ENCODE measurements around the gene BANF1. TPM values are rescaled to one million over a fixed set of nuclear protein-coding genes. Genes with fewer than 3 reads are reported as not detected.

Gene BANF1
- total RNA-seq, 1 donor from 2014 or later = 215 TPM

DNA sequence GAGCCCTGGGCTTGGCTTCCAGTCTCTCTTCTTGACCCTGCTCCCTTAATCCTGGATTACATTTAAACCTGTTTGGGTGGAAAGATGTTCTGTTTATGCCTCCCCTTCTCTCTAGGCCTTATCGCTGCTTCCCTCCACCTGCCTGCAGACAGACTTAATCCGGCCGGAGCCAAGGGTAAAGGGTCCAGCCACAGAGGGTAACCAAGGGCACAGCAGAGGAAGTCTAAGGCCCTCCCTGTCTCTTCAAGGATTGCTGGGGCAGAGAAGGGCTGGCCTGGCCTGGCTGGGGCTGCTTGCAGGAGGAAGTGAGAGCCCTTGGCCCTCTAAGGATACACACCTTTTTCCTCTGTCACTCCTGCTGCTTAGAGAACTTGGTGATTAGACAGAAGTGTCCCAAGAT is 44.6 kb downstream of the BANF1 start:
- H3K27me3 ChIP-seq (ENCODE audit: low read depth) = peaks cover 34% of the 10 kb centered on the region
- no peak for DNase-seq
- intact Hi-C loops (cut with micrococcal nuclease) = no loop called here
- H3K4me3 ChIP-seq = no peak overlapping the region
- no peaks in the 10 kb centered on the region for H3K36me3 ChIP-seq
- TF ChIP-seq CTCF (IDR thresholded peaks at IDR 0.05; ENCODE audit: borderline replicate concordance) = no peak
- peak overlapping the region; percentile 57 for H3K27ac ChIP-seq (replicated peaks)
- no peaks in the 10 kb centered on the region for H3K9me3 ChIP-seq (replicated peaks)
- H3K4me1 ChIP-seq = peaks cover 40% of the 10 kb centered on the region

- no peak for TF ChIP-seq CTCF (IDR thresholded peaks at IDR 0.05; ENCODE audit: borderline replicate concordance)
- Histone ChIP-seq H3K4me1 (peaks cover 46% of the 10 kb centered on the region), H3K4me3 (peak overlapping the region; percentile 54), H3K36me3 (no peaks in the 10 kb centered on the region), H3K27ac (replicated peaks) (peak overlapping the region; percentile 57), H3K27me3 (ENCODE audit: low read depth) (peaks cover 34% of the 10 kb centered on the region), H3K9me3 (replicated peaks) (no peaks in the 10 kb centered on the region)
- DNase-seq = no peak
- intact Hi-C loops (cut with micrococcal nuclease) = no loop called here
Measured at GRCh38 chr11:66047541-66048365, 45.5 kb downstream of the BANF1 start.

- Histone ChIP-seq H3K27me3 (ENCODE audit: low read depth) (peaks cover 34% of the 10 kb centered on the region), H3K9me3 (replicated peaks) (no peaks in the 10 kb centered on the region), H3K27ac (replicated peaks) (peak within 1 kb of the TSS; percentile 57), H3K4me1 (peaks cover 56% of the 10 kb centered on the region), H3K36me3 (peaks cover 5% of the 10 kb centered on the region), H3K4me3 (peak within 1 kb of the TSS; percentile 54)
- no peak for TF ChIP-seq CTCF (IDR thresholded peaks at IDR 0.05; ENCODE audit: borderline replicate concordance)
- intact Hi-C loops (cut with micrococcal nuclease) = no loop called here
- DNase-seq = no peak
Measured at GRCh38 chr11:66048547-66049323, 46.4 kb downstream of the BANF1 start, which contains the start of gene GAL3ST3. TSS of gene GAL3ST3 (minus strand) at chr11:66049161. CDS start at chr11:66045415, 3,746 bp downstream.

DNA sequence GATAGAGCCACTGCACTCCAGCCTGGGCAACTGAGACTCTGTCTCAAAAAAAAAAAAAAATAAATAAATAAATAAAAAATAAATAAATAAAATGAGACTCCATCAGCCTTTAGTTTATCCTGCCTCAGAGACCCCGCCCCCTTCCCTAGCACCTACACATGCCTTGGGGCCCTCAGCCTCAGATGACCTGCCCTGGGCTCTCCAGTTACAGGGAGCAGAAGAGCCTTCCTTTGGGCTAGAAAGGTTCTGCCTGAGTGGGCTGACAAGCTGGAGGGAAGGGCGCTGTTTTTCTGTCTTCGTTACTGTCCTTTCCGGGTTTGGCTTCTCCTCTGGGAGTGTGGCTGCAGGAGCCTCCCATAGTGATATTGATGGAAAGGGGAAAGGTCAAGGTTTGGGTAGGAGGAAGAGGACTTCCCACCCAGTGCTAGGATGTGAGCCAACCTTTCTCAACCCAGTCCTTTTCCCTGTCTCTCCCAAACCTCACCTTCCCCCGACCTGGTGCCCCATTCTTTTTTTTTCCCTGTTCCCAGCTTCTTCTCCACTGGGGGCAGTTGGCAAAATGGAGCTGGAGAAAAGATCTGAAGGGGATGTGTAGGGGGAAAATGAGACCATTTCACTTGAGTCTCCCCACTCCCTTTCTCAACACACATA is 48.4 kb downstream of the BANF1 start:
- Histone ChIP-seq H3K4me3 (no peak overlapping the region), H3K27me3 (ENCODE audit: low read depth) (peaks cover 34% of the 10 kb centered on the region), H3K36me3 (peaks cover 25% of the 10 kb centered on the region), H3K9me3 (replicated peaks) (no peaks in the 10 kb centered on the region), H3K4me1 (peaks cover 55% of the 10 kb centered on the region), H3K27ac (replicated peaks) (peak overlapping the region; percentile 91)
- TF ChIP-seq CTCF (IDR thresholded peaks at IDR 0.05; ENCODE audit: borderline replicate concordance) = no peak
- intact Hi-C loops (cut with micrococcal nuclease) = no loop called here
- DNase-seq = no peak

- no peaks in the 10 kb centered on the region for H3K9me3 ChIP-seq (replicated peaks)
- DNase-seq = no peak
- peak overlapping the region; percentile 100 for H3K4me3 ChIP-seq
- H3K27me3 ChIP-seq (ENCODE audit: low read depth) = peaks cover 31% of the 10 kb centered on the region
- peaks cover 32% of the 10 kb centered on the region for H3K36me3 ChIP-seq
- TF ChIP-seq CTCF (IDR thresholded peaks at IDR 0.05; ENCODE audit: borderline replicate concordance) = no peak
- intact Hi-C loops (cut with micrococcal nuclease) = no loop called here
- peak overlapping the region; percentile 91 for H3K27ac ChIP-seq (replicated peaks)
- peaks cover 55% of the 10 kb centered on the region for H3K4me1 ChIP-seq
Measured at GRCh38 chr11:66051371-66051765, 49.1 kb downstream of the BANF1 start.

Measured in left ventricle myocardium inferior (tissue), 1 donor.